Breast epithelium (tissue), 3 donors: ENCODE results near the gene SPAG6.

Experiments used
- POLR2AphosphoS5 ChIP-seq, 3 donors: sonication (generic); formaldehyde crosslinking; IDR thresholded peaks; one replicate each; pipeline ENCODE4 v1.6.1; 2017; ENCODE audit warnings: antibody characterized with exemption in 3 of 3
- TF ChIP-seq, protein P1 (sequence below), 3 donors: fragments of 450-650 bp; IDR thresholded peaks; one replicate each; pipeline ENCODE4 v1.5.1; 2016 to 2017; ENCODE audit warnings: antibody characterized with exemption in 3 of 3, mild to moderate bottlenecking in 3 of 3, moderate library complexity in 3 of 3

- TF ChIP-seq, protein P1, sequence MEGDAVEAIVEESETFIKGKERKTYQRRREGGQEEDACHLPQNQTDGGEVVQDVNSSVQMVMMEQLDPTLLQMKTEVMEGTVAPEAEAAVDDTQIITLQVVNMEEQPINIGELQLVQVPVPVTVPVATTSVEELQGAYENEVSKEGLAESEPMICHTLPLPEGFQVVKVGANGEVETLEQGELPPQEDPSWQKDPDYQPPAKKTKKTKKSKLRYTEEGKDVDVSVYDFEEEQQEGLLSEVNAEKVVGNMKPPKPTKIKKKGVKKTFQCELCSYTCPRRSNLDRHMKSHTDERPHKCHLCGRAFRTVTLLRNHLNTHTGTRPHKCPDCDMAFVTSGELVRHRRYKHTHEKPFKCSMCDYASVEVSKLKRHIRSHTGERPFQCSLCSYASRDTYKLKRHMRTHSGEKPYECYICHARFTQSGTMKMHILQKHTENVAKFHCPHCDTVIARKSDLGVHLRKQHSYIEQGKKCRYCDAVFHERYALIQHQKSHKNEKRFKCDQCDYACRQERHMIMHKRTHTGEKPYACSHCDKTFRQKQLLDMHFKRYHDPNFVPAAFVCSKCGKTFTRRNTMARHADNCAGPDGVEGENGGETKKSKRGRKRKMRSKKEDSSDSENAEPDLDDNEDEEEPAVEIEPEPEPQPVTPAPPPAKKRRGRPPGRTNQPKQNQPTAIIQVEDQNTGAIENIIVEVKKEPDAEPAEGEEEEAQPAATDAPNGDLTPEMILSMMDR (IDR thresholded peaks at IDR 0.05), result no peak
- no peak for TF ChIP-seq POLR2AphosphoS5 (IDR thresholded peaks at IDR 0.05)
Observed at GRCh38 chr10:22370320-22370719, 25.0 kb downstream of the SPAG6 start.
